ENCODE results near the gene YIPF3.

GRCh38 chr6:43492673-43493072 lies 24.1 kb downstream of the YIPF3 start:
- no peak for TF ChIP-seq TAF1 (IDR thresholded peaks at IDR 0.05; ENCODE audit: low read depth, low read length)
- TF ChIP-seq POLR2A (IDR thresholded peaks at IDR 0.05; ENCODE audit: low read depth, low read length), result no peak
- TF ChIP-seq POLR2AphosphoS5 (IDR thresholded peaks at IDR 0.05; ENCODE audit: low read depth, low read length), result no peak
- TF ChIP-seq SPI1 (IDR thresholded peaks at IDR 0.05; ENCODE audit: low read depth, low read length), result no peak
- no peak for TF ChIP-seq PAX5 (IDR thresholded peaks at IDR 0.05; ENCODE audit: insufficient read depth, low read length, severe bottlenecking)
